Measurements from ENCODE around the gene ZNF710. TPM values are rescaled to one million over a fixed set of nuclear protein-coding genes. Genes with fewer than 3 reads are reported as not detected.

ZNF710 gene
- total and polyA plus RNA-seq, 2 of the 8 experiments (the other 6 are each of a cell fraction or from before 2014, with no cell fraction given) = 10.5 to 24.0 TPM

DNA sequence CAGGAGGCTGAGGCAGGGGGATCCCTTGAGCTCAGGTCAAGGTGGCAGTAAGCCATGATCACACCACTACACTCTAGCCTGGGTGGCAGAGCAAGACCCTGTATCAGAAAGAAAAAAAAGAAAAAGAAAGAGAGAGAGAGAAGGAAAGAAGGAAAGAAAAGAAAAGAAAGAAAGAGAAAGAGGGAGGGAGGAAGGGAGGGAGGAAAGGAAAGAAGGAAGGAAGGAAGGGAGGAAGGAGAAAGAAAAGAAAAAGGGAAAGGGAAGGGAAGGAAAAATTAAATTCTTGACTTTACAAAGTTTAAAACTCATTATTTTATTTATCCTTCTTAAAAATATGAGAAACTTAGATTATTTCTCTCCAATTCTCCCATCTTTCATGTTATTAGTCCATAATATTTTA lies 118.2 kb downstream of the ZNF710 start (continued):
- TF ChIP-seq, protein P1, sequence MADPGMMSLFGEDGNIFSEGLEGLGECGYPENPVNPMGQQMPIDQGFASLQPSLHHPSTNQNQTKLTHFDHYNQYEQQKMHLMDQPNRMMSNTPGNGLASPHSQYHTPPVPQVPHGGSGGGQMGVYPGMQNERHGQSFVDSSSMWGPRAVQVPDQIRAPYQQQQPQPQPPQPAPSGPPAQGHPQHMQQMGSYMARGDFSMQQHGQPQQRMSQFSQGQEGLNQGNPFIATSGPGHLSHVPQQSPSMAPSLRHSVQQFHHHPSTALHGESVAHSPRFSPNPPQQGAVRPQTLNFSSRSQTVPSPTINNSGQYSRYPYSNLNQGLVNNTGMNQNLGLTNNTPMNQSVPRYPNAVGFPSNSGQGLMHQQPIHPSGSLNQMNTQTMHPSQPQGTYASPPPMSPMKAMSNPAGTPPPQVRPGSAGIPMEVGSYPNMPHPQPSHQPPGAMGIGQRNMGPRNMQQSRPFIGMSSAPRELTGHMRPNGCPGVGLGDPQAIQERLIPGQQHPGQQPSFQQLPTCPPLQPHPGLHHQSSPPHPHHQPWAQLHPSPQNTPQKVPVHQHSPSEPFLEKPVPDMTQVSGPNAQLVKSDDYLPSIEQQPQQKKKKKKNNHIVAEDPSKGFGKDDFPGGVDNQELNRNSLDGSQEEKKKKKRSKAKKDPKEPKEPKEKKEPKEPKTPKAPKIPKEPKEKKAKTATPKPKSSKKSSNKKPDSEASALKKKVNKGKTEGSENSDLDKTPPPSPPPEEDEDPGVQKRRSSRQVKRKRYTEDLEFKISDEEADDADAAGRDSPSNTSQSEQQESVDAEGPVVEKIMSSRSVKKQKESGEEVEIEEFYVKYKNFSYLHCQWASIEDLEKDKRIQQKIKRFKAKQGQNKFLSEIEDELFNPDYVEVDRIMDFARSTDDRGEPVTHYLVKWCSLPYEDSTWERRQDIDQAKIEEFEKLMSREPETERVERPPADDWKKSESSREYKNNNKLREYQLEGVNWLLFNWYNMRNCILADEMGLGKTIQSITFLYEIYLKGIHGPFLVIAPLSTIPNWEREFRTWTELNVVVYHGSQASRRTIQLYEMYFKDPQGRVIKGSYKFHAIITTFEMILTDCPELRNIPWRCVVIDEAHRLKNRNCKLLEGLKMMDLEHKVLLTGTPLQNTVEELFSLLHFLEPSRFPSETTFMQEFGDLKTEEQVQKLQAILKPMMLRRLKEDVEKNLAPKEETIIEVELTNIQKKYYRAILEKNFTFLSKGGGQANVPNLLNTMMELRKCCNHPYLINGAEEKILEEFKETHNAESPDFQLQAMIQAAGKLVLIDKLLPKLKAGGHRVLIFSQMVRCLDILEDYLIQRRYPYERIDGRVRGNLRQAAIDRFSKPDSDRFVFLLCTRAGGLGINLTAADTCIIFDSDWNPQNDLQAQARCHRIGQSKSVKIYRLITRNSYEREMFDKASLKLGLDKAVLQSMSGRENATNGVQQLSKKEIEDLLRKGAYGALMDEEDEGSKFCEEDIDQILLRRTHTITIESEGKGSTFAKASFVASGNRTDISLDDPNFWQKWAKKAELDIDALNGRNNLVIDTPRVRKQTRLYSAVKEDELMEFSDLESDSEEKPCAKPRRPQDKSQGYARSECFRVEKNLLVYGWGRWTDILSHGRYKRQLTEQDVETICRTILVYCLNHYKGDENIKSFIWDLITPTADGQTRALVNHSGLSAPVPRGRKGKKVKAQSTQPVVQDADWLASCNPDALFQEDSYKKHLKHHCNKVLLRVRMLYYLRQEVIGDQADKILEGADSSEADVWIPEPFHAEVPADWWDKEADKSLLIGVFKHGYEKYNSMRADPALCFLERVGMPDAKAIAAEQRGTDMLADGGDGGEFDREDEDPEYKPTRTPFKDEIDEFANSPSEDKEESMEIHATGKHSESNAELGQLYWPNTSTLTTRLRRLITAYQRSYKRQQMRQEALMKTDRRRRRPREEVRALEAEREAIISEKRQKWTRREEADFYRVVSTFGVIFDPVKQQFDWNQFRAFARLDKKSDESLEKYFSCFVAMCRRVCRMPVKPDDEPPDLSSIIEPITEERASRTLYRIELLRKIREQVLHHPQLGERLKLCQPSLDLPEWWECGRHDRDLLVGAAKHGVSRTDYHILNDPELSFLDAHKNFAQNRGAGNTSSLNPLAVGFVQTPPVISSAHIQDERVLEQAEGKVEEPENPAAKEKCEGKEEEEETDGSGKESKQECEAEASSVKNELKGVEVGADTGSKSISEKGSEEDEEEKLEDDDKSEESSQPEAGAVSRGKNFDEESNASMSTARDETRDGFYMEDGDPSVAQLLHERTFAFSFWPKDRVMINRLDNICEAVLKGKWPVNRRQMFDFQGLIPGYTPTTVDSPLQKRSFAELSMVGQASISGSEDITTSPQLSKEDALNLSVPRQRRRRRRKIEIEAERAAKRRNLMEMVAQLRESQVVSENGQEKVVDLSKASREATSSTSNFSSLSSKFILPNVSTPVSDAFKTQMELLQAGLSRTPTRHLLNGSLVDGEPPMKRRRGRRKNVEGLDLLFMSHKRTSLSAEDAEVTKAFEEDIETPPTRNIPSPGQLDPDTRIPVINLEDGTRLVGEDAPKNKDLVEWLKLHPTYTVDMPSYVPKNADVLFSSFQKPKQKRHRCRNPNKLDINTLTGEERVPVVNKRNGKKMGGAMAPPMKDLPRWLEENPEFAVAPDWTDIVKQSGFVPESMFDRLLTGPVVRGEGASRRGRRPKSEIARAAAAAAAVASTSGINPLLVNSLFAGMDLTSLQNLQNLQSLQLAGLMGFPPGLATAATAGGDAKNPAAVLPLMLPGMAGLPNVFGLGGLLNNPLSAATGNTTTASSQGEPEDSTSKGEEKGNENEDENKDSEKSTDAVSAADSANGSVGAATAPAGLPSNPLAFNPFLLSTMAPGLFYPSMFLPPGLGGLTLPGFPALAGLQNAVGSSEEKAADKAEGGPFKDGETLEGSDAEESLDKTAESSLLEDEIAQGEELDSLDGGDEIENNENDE (IDR thresholded peaks at IDR 0.05; ENCODE audit: insufficient replicate concordance, low read length) = no peak
- TF ChIP-seq SIN3A (conservative IDR thresholded peaks at IDR 0.05 in 1 of 2, IDR thresholded peaks at IDR 0.05 in 1 of 2; ENCODE audit: low read depth in 1 of 2, low read length in 2 of 2) = no peak

All from H1 (cell line).